Endothelial cell (in vitro differentiated cells): Measurements from ENCODE around the gene COL5A1. TPM values are rescaled to one million over a fixed set of nuclear protein-coding genes. Genes with fewer than 3 reads are reported as not detected.

Source experiments
- DNase-seq: peaks from one replicate; pipeline ENCODE4 v3.0.0; 2021; ENCODE audit warnings: low spot score
- H3K27ac Mint-ChIP-seq: one replicate; pipeline ENCODE4 v1.8.0; 2021; ENCODE audit warnings: mixed read lengths, inconsistent platforms; ENCODE audit not compliant: unreplicated experiment
- H3K27me3 Mint-ChIP-seq: one replicate; pipeline ENCODE4 v1.8.0; 2021; ENCODE audit warnings: mild to moderate bottlenecking, moderate library complexity, mixed read lengths, inconsistent platforms; ENCODE audit not compliant: unreplicated experiment
- H3K36me3 Mint-ChIP-seq: one replicate; pipeline ENCODE4 v1.8.0; 2021; ENCODE audit warnings: mild to moderate bottlenecking, low read depth, mixed read lengths, inconsistent platforms; ENCODE audit not compliant: unreplicated experiment
- H3K4me1 Mint-ChIP-seq: one replicate; pipeline ENCODE4 v1.8.0; 2021; ENCODE audit warnings: mild to moderate bottlenecking, mixed read lengths, inconsistent platforms; ENCODE audit not compliant: unreplicated experiment
- H3K4me3 Mint-ChIP-seq: one replicate; pipeline ENCODE4 v1.8.0; 2021; ENCODE audit warnings: mild to moderate bottlenecking, mixed read lengths, inconsistent platforms; ENCODE audit not compliant: unreplicated experiment
- H3K9me3 Mint-ChIP-seq: one replicate; pipeline ENCODE4 v1.8.0; 2021; ENCODE audit warnings: mixed read lengths, inconsistent platforms; ENCODE audit not compliant: unreplicated experiment
- CTCF ChIP-seq: fragments of 200-600 bp; sonication (generic); IDR thresholded peaks from one replicate; pipeline ENCODE4 v1.5.0; 2021; ENCODE audit warnings: antibody characterized with exemption; ENCODE audit not compliant: unreplicated experiment
- total RNA-seq: library from RNA; stranded (reverse); fragmentation: NEBNext Ultra II Directional; extraction: Animal tissue kit (Norgen Biotek cat#: 25700); gene quantifications from one replicate; pipeline ENCODE4 v1.2.1, GENCODE V29; 2021; ENCODE audit not compliant: unreplicated experiment

COL5A1 gene
- total RNA-seq, 1 donor from 2014 or later = 24.3 TPM

DNA sequence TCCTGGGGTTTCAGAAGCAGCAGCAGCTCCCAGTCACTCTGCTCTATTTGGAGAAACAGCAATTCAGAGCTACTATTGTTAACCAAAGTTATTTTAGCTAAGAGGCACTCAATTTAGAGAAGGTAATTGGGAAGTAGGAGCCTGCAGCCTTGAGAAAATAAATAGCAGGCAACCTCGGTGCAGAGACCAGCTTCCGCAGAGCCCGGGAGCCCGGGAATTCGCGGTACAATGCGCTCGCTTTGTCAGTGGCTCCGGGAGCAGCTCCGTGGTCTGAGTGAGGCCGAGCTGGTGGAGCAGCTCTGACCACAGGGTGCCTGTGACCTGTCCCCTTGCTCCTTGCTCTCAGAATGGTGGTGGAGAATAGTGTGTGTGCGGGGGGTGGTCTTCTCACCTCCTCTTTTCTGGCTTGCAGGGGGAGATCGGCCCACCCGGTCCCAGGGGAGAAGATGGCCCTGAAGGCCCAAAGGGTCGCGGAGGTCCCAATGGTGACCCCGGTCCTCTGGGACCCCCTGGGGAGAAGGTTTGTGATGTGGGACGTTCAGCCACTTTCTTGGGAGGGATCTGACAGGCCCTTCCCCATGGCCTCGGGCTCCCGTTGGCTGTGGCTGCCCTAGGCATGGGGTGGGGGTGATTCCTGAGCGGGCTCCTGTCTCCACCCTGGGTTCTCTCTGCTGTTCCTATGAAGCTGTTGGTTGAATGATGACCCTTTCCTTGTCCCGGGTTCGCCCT, 143.1 kb downstream of the COL5A1 start:
- Mint-ChIP-seq H3K4me1 (peaks cover 4% of the 10 kb centered on the region), H3K36me3 (no peaks in the 10 kb centered on the region), H3K9me3 (no peaks in the 10 kb centered on the region), H3K27ac (no peak overlapping the region), H3K4me3 (no peak overlapping the region), H3K27me3 (no peaks in the 10 kb centered on the region)
- DNase-seq = no peak
- no peak for TF ChIP-seq CTCF

GRCh38 chr9:134785325-134786108, 143.9 kb downstream of the COL5A1 start:
- Mint-ChIP-seq H3K36me3 (no peaks in the 10 kb centered on the region), H3K9me3 (no peaks in the 10 kb centered on the region), H3K27me3 (peaks cover 2% of the 10 kb centered on the region), H3K4me1 (peaks cover 4% of the 10 kb centered on the region), H3K27ac (no peak overlapping the region), H3K4me3 (no peak overlapping the region)
- DNase-seq = no peak
- TF ChIP-seq CTCF = no peak

- H3K27ac Mint-ChIP-seq = no peak overlapping the region
- H3K4me3 Mint-ChIP-seq = no peak overlapping the region
- peaks cover 4% of the 10 kb centered on the region for H3K4me1 Mint-ChIP-seq
- no peaks in the 10 kb centered on the region for H3K9me3 Mint-ChIP-seq
- TF ChIP-seq CTCF = no peak
- no peaks in the 10 kb centered on the region for H3K36me3 Mint-ChIP-seq
- peaks cover 3% of the 10 kb centered on the region for H3K27me3 Mint-ChIP-seq
- no peak for DNase-seq
These were observed 146.3 kb downstream of the COL5A1 start for GRCh38 chr9:134787601-134788531.

- TF ChIP-seq CTCF = no peak
- Mint-ChIP-seq H3K27me3 (peaks cover 5% of the 10 kb centered on the region), H3K4me3 (no peak overlapping the region), H3K9me3 (no peaks in the 10 kb centered on the region), H3K4me1 (peaks cover 4% of the 10 kb centered on the region), H3K36me3 (no peaks in the 10 kb centered on the region), H3K27ac (no peak overlapping the region)
- no peak for DNase-seq
These were observed 147.6 kb downstream of the COL5A1 start for GRCh38 chr9:134789168-134789567.
